ENCODE results near the gene KRT222.

The KRT222 gene

DNA sequence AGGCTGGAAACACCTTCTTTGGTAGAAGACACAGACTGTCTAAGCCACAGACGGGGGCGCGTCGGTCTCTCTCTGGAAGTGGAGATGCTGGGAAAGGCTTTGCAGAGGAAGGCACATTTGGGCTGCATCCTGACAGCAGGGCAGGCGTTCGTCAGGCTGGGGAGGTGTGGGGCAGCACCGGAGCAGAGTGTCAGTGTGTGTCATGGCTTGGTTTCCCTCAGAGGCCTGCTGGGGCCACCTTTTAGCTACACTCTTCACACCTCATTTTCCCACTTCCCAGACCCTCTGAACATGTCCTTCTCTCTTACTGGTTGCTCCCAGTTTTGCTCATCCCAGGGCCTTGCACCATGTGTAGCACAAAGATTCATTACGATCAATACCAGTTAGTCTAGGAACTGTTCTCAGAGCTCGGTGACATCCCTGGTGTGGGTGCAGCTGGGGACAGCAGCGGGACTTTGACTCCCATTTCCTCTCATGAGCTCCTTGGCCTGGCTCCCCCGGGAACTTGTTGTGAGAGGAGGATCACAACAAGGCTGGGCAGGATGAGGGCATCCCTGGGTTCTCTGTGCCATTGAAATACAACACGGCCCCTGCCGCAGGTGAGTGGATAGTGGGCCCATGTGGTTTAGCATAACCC lies 50.4 kb downstream of the KRT222 start:
- Histone ChIP-seq H3K27me3 (ENCODE audit: insufficient read depth, low read depth, severe bottlenecking) (peaks cover 86% of the 10 kb centered on the region), H3K4me3 (ENCODE audit: low read depth, low read length) (no peak overlapping the region), H3K27ac (no peak overlapping the region), H3K36me3 (no peaks in the 10 kb centered on the region), H3K9me3 (ENCODE audit: severe bottlenecking) (no peaks in the 10 kb centered on the region)
- no peak for DNase-seq
- TF ChIP-seq, protein P1, sequence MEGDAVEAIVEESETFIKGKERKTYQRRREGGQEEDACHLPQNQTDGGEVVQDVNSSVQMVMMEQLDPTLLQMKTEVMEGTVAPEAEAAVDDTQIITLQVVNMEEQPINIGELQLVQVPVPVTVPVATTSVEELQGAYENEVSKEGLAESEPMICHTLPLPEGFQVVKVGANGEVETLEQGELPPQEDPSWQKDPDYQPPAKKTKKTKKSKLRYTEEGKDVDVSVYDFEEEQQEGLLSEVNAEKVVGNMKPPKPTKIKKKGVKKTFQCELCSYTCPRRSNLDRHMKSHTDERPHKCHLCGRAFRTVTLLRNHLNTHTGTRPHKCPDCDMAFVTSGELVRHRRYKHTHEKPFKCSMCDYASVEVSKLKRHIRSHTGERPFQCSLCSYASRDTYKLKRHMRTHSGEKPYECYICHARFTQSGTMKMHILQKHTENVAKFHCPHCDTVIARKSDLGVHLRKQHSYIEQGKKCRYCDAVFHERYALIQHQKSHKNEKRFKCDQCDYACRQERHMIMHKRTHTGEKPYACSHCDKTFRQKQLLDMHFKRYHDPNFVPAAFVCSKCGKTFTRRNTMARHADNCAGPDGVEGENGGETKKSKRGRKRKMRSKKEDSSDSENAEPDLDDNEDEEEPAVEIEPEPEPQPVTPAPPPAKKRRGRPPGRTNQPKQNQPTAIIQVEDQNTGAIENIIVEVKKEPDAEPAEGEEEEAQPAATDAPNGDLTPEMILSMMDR (IDR thresholded peaks at IDR 0.05; ENCODE audit: low read depth, low read length), result no peak

DNA sequence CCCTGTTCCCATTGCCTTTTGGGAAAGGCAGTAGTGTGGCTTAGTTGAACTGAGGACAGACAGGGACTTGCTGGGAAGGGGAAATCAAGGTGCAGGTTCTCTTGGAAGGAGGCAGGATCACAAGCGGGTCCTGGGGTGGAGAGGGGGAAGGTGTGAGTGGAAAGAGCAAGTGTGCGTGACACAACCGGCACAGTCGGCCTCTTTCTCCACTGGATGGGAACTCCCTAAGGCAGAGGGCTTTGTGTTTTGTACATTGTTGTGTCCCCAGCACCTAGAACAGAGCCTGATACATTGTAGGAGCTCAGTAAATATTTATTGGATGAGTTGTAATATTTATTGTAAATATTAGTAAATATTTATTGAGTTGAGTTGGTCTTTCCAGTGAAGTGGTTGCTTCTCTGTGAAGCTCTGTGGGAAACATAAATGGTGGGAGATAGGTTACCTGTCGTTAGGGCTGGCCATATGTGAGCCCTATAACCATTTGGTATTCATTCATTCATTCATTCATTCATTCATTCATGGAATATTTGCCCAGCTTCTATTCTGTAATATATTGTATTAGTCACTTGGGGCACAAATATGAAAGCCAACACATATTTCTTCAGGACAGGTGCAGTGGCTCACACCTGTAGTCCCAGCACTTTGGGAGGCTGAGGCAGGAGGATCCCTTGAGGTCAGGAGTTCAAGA lies 51.4 kb downstream of the KRT222 start:
- Histone ChIP-seq H3K27ac (no peak overlapping the region), H3K27me3 (ENCODE audit: insufficient read depth, low read depth, severe bottlenecking) (peaks cover 83% of the 10 kb centered on the region), H3K36me3 (no peaks in the 10 kb centered on the region), H3K4me3 (ENCODE audit: low read depth, low read length) (no peak overlapping the region), H3K9me3 (ENCODE audit: severe bottlenecking) (no peaks in the 10 kb centered on the region)
- no peak for DNase-seq
- TF ChIP-seq, protein P1 (IDR thresholded peaks at IDR 0.05; ENCODE audit: low read depth, low read length), result no peak

DNA sequence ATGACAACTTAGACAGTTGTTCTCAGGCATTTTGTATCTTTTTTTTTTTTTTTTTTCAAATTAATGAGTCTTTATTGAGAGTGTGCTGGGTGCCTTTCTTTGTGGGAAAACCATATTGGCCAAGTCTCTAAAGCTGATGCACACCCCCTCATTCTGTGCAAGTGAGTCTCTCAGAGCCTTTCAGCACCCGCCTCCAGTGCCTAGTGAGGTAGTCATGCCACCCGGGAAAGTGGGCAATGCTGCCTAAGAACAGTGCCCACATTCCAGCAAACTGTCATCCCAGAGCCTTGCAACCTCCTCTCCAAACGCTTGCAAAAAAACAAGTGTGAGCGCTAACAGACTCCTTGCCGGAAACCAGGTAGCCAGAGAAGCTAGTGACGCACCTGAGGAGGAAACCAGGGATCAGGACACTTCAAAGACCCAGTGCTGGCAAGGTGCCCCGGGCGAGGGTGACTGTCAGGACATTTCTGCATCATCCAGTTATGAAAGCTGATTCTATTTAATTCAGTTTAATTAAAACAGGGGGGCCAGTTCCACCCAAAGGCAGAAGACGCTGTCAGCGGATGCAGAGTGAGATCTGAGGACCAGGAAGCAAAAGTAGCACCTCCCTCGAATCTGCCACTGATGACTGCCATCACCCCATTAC lies 52.3 kb downstream of the KRT222 start:
- no peak for DNase-seq
- Histone ChIP-seq H3K4me3 (ENCODE audit: low read depth, low read length) (no peak overlapping the region), H3K9me3 (ENCODE audit: severe bottlenecking) (no peaks in the 10 kb centered on the region), H3K27me3 (ENCODE audit: insufficient read depth, low read depth, severe bottlenecking) (peaks cover 81% of the 10 kb centered on the region), H3K36me3 (no peaks in the 10 kb centered on the region), H3K27ac (no peak overlapping the region)
- TF ChIP-seq, protein P1 (IDR thresholded peaks at IDR 0.05; ENCODE audit: low read depth, low read length), result no peak

DNA sequence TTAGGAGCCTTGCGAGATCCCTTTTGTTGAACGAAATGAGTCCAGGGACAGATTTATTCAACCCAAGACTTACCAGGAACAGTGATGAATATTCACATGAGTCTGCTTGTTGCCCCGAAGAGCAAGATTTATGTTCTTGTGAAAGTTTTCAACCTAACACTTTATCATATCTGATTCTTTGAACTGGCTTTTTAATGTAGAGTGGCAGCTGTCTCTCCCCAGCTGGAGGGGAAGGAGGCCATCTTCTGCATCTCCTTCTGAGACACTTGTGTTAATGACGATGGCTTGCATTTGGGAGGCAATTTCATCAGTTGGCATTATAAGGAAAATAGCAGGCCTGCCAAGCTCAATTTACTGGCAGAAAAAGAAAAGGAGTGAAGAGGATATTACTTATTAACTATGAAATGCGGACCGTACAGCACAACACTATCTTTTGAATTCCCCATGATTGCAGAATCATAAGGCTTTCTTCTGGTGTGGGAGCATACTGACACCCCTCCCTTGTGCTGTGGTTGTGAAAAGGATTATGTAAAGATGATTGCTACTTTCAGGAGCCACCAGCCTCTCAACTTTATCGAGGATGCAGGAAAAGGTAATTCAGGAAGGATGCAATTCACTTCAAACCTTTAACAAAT lies 53.0 kb downstream of the KRT222 start:
- Histone ChIP-seq H3K36me3 (no peaks in the 10 kb centered on the region), H3K27me3 (ENCODE audit: insufficient read depth, low read depth, severe bottlenecking) (peaks cover 81% of the 10 kb centered on the region), H3K9me3 (ENCODE audit: severe bottlenecking) (no peaks in the 10 kb centered on the region), H3K27ac (no peak overlapping the region), H3K4me3 (ENCODE audit: low read depth, low read length) (no peak overlapping the region)
- TF ChIP-seq, protein P1 (IDR thresholded peaks at IDR 0.05; ENCODE audit: low read depth, low read length), result no peak
- no peak for DNase-seq

DNA sequence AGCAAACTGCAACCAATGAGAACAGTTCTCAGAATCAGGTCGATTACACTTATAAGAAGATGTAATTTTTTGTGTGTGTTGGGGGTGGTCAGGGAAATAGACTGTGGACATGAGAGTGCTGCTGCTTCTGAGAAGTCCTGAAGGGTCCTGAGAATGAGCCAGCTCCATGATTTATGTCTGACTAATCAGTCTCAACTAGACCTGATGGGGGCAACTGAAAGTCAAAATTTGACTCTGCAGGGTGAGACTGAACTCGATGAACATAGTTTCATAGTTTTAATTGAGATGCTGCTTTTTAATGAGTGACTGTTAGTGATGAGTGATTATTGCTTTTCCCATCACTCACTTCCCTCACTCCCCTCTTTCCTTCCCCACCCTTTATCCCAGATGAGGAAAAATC lies 54.6 kb downstream of the KRT222 start:
- TF ChIP-seq, protein P1 (IDR thresholded peaks at IDR 0.05; ENCODE audit: low read depth, low read length), result no peak
- Histone ChIP-seq H3K27ac (no peak overlapping the region), H3K4me3 (ENCODE audit: low read depth, low read length) (no peak overlapping the region), H3K27me3 (ENCODE audit: insufficient read depth, low read depth, severe bottlenecking) (peaks cover 72% of the 10 kb centered on the region), H3K36me3 (no peaks in the 10 kb centered on the region), H3K9me3 (ENCODE audit: severe bottlenecking) (no peaks in the 10 kb centered on the region)
- DNase-seq, result no peak
